HL-60 (cell line): ENCODE data around the gene COL23A1.

Experiments used
- CTCF ChIP-seq: IDR thresholded peaks from one replicate; pipeline ENCODE4 v1.5.1; 2011; ENCODE audit warnings: low read length, control low read depth, inconsistent platforms; ENCODE audit not compliant: insufficient read depth
- POLR2AphosphoS5 ChIP-seq: IDR thresholded peaks from 2 replicates; pipeline ENCODE4 v1.6.1; 2012; ENCODE audit warnings: low read depth

- TF ChIP-seq POLR2AphosphoS5 (no peak), CTCF (no peak)
Measured at GRCh38 chr5:178343306-178343705, 246.9 kb downstream of the COL23A1 start.
